Prostate gland (tissue), 2 donors: Measurements from ENCODE around the gene MRPL51. TPM values are rescaled to one million over a fixed set of nuclear protein-coding genes. Genes with fewer than 3 reads are reported as not detected.

Experiments used
- DNase-seq: peaks from one replicate; pipeline ENCODE4 v3.0.0-alpha.2; 2019; ENCODE audit warnings: low spot score
- H3K27ac ChIP-seq, 2 donors: fragments of 200-600 bp; sonication (generic); 2 replicates each; pipeline ENCODE4 v1.5.1; 2017 to 2019
- H3K27me3 ChIP-seq: fragments of 200-600 bp; sonication (generic); replicated peaks from 2 replicates; pipeline ENCODE4 v1.5.1; 2019; ENCODE audit not compliant: insufficient read depth
- H3K36me3 ChIP-seq, 2 donors: fragments of 200-600 bp; sonication (generic); 1 replicate in 1 of 2; 2 replicates in 1 of 2; pipeline versions ENCODE4 v1.5.1 to v1.8.1; 2017 to 2019
- H3K4me1 ChIP-seq: fragments of 200-600 bp; sonication (generic); replicated peaks from 2 replicates; pipeline ENCODE4 v1.5.1; 2019
- H3K4me3 ChIP-seq, 2 donors: fragments of 200-600 bp; sonication (generic); 2 replicates each; pipeline ENCODE4 v1.5.1; 2017 to 2019
- H3K9me3 ChIP-seq: fragments of 200-600 bp; sonication (generic); 2 replicates; pipeline ENCODE4 v1.5.1; 2017
- POLR2A ChIP-seq: fragments of 450-650 bp; IDR thresholded peaks from one replicate; pipeline ENCODE4 v1.6.1; 2016; ENCODE audit warnings: antibody characterized with exemption, mild to moderate bottlenecking
- POLR2AphosphoS5 ChIP-seq: sonication (generic); formaldehyde crosslinking; IDR thresholded peaks from one replicate; pipeline ENCODE4 v1.6.1; 2017; ENCODE audit warnings: antibody characterized with exemption
- WGBS: methylation state at CpG from one replicate; pipeline ENCODE4 v1.1.5; 2018; 5-methylcytosine and 5-hydroxymethylcytosine counted together
- intact Hi-C: fragments of 100-400 bp; cut with DNase I; formaldehyde crosslinking; loops from one replicate; pipeline ENCODE4 v1.14.2; 2022
- total RNA-seq, 2 donors: library from RNA; depleted of rRNA; stranded (reverse); fragments of >200 nt; gene quantifications; one replicate each; pipeline ENCODE4 v1.1.0, GENCODE V29; 2016
- TF ChIP-seq, protein P1 (sequence below), 4 experiments: fragments of 200-600 bp in 2 of 4; fragments of 450-650 bp in 2 of 4; sonication (generic) in 2 of 4; IDR thresholded peaks; 1 replicate in 3 of 4; 2 replicates in 1 of 4; pipeline ENCODE4 v1.5.1; 2016 to 2019; ENCODE audit warnings: antibody characterized with exemption in 4 of 4, mild to moderate bottlenecking in 2 of 4, moderate library complexity in 2 of 4

MRPL51 gene
- total RNA-seq, 2 donors from 2014 or later: 70.3 to 80.2 TPM

DNA sequence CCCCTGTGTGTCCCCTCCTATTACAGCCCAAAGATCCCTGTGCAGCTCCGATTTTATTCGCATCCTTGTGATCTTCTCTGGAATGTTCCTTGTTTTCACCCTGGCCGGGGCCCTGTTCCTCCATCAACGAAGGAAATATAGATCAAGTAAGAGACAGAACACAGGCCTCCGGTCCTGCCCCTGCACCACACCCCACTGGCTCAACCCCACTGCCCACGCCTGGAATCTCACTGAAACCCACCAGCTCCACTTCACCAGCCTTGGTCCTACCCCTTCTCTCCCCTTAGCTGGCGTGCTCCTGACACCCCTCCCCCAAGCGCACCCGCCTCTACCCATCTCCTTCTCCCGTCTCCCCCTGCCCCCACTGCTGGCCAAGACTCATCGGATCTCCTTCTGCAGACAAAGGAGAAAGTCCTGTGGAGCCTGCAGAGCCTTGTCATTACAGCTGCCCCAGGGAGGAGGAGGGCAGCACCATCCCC, 42.2 kb downstream of the MRPL51 start:
- H3K27me3 ChIP-seq: no peaks in the 10 kb centered on the region
- 2% methylated on average over 11 of the region's 11 CpGs for WGBS
- DNase-seq: no peak
- H3K4me3 ChIP-seq: peak overlapping the region; percentile 63
- intact Hi-C loops: loop anchor here (5.0 kb wide), 1 partner anchor 41 kb away; the partner anchor contains the start of genes MRPL51 and NCAPD2
- H3K4me1 ChIP-seq: peaks cover 20% of the 10 kb centered on the region
- peak overlapping the region; percentile 96 to 99 for H3K27ac ChIP-seq
- no peaks in the 10 kb centered on the region for H3K36me3 ChIP-seq
- TF ChIP-seq, protein P1, sequence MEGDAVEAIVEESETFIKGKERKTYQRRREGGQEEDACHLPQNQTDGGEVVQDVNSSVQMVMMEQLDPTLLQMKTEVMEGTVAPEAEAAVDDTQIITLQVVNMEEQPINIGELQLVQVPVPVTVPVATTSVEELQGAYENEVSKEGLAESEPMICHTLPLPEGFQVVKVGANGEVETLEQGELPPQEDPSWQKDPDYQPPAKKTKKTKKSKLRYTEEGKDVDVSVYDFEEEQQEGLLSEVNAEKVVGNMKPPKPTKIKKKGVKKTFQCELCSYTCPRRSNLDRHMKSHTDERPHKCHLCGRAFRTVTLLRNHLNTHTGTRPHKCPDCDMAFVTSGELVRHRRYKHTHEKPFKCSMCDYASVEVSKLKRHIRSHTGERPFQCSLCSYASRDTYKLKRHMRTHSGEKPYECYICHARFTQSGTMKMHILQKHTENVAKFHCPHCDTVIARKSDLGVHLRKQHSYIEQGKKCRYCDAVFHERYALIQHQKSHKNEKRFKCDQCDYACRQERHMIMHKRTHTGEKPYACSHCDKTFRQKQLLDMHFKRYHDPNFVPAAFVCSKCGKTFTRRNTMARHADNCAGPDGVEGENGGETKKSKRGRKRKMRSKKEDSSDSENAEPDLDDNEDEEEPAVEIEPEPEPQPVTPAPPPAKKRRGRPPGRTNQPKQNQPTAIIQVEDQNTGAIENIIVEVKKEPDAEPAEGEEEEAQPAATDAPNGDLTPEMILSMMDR (IDR thresholded peaks at IDR 0.05): no peak
- no peak for TF ChIP-seq POLR2AphosphoS5
- no peak for TF ChIP-seq POLR2A
- no peaks in the 10 kb centered on the region for H3K9me3 ChIP-seq

DNA sequence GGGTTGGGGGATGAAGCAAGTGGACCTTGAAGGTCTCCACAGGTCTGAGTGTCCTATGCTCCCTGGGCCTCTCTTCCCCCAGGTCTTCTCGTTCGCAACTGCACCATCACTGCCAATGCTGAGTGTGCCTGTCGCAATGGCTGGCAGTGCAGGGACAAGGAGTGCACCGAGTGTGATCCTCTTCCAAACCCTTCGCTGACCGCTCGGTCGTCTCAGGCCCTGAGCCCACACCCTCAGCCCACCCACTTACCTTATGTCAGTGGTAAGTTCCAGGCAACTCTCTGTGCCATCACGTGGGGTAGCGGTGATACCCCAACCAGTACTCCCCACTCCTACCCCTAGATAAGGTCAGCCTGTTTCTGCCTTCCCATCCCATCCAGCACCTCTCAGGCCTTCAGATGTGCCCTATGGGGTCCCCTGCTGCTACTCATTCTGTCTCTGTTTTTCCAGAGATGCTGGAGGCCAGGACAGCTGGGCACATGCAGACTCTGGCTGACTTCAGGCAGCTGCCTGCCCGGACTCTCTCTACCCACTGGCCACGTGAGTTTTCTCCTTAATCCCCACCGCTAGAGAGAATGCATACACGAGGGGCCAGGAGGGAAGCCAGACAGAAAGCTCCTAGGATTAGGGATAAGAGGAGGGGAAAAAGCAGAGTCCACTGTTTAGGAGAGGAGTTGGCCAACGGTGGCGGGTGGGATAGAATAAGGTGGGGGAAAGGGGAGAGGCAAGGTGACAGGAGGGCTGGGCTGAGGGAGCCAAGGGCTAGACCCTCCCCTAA, 42.8 kb downstream of the MRPL51 start:
- DNase-seq: no peak
- H3K4me1 ChIP-seq: peaks cover 20% of the 10 kb centered on the region
- 53% methylated on average over 16 of the region's 16 CpGs for WGBS
- peak overlapping the region; percentile 96 to 99 for H3K27ac ChIP-seq
- intact Hi-C loops: loop anchor here (5.0 kb wide), 1 partner anchor 42 kb away; the partner anchor contains the start of genes MRPL51 and NCAPD2
- no peaks in the 10 kb centered on the region for H3K36me3 ChIP-seq
- H3K9me3 ChIP-seq: no peaks in the 10 kb centered on the region
- H3K4me3 ChIP-seq: peak overlapping the region; percentile 63
- H3K27me3 ChIP-seq: no peaks in the 10 kb centered on the region
- TF ChIP-seq POLR2AphosphoS5 (no peak), POLR2A (no peak)
- TF ChIP-seq, protein P1 (IDR thresholded peaks at IDR 0.05): no peak

DNA sequence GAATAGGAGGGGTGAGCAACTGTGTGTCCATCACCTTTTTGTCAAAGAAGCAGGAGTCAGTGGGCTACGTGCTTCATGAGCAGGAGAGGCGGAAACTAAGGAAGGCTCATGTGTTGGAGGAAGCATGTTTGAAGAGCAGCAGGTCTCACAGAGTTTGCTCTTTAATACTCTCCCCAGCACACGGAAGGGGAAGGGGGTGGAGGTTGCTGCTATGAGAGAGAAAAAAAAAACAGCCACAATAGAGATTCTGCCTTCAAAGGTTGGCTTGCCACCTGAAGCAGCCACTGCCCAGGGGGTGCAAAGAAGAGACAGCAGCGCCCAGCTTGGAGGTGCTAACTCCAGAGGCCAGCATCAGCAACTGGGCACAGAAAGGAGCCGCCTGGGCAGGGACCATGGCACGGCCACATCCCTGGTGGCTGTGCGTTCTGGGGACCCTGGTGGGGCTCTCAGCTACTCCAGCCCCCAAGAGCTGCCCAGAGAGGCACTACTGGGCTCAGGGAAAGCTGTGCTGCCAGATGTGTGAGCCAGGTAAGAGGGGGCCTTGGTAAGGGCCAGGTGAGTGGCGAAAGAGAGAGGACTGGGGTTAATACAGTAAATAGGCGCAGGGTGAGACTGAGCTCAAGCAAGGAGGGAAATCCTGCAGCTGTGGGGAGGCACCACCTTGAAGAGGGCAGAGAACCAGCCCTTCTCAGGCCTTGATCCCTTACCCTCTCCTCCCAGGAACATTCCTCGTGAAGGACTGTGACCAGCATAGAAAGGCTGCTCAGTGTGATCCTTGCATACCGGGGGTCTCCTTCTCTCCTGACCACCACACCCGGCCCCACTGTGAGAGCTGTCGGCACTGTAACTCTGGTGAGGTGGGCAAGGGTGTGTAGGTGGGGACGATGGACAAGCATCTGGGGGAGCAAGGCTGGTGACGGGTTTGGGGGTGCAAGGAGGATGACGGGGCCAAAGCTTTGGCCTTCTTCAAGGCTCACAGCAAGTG, 48.1 kb downstream of the MRPL51 start, which contains the start of gene CD27:
CD27 (plus strand) TSS at position 252 of the 985 bp plus-strand sequence; CDS start at position 393, 141 bp downstream.
- Histone ChIP-seq H3K27ac (no peak within 1 kb of the TSS), H3K27me3 (no peaks in the 10 kb centered on the region), H3K4me1 (no peaks in the 10 kb centered on the region), H3K4me3 (no peak within 1 kb of the TSS), H3K9me3 (no peaks in the 10 kb centered on the region), H3K36me3 (no peaks in the 10 kb centered on the region)
- no peak for DNase-seq
- 87% methylated on average over 14 of the region's 16 CpGs for WGBS
- no peak for TF ChIP-seq POLR2AphosphoS5
- TF ChIP-seq POLR2A: no peak
- TF ChIP-seq, protein P1 (IDR thresholded peaks at IDR 0.05): no peak
- intact Hi-C loops: no loop called here

DNA sequence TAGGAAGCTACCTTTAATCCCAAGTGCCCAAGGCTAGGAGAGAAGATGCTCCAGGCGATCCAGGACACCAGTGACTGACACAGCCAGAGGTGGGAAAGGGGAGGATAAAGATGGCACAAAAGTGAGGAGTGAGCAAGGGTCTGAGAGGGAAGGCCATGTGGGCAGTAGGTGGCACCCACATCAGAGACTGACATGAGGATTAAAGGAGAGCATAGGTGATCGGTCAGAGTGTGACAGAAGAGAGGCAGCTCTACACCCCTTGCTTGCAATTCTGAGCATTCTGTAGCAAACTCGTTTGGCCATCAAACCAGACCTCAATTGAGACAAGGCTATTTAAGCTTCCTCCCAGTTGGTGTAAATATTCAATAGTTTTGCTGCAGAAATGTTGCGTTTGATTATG, 49.0 kb downstream of the MRPL51 start:
- intact Hi-C loops: no loop called here
- 82% methylated on average over 4 of the region's 4 CpGs for WGBS
- TF ChIP-seq, protein P1 (IDR thresholded peaks at IDR 0.05): no peak
- TF ChIP-seq POLR2AphosphoS5 (no peak), POLR2A (no peak)

More for the DNA sequence above, 49.0 kb downstream of the MRPL51 start:
- Histone ChIP-seq H3K4me3 (no peak overlapping the region), H3K27me3 (no peaks in the 10 kb centered on the region), H3K9me3 (no peaks in the 10 kb centered on the region), H3K27ac (no peak overlapping the region), H3K4me1 (no peaks in the 10 kb centered on the region), H3K36me3 (no peaks in the 10 kb centered on the region)
- DNase-seq: no peak
